ENCODE results near the gene ANKMY2.
"Not testable (repeated sequence)": the region's sequence is repeated elsewhere in the genome, so short reads cannot be mapped to it uniquely, and the experiment has no call there.

ANKMY2 gene

DNA sequence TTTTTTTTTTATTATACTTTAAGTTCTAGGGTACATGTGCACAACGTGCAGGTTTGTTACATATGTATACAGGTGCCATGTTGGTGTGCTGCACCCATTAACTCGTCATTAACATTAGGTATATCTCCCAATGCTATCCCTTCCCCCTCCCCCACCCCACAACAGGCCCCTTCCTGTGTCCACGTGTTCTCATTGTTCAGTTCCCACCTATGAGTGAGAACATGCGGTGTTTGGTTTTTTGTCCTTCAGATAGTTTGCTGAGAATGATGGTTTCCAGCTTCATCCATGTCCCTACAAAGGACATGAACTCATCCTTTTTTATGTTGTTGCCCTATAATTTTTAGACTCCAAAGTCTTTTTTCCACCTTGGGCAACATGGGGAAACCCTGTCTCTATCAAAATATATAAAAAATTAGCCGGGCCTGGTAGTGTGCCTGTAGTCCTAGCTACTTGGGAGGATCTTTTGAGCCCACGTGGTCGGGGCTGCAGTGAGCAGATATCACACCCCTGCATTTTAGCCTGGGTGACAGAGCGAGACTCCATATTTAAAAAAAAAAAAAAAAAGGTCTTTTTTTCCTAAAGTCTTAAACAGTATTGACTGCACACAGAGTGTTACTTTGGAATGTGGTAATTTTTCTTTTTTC is 14.4 kb upstream of the ANKMY2 start:
- DNase-seq (ENCODE audit: low spot score), result not testable (repeated sequence)

DNA sequence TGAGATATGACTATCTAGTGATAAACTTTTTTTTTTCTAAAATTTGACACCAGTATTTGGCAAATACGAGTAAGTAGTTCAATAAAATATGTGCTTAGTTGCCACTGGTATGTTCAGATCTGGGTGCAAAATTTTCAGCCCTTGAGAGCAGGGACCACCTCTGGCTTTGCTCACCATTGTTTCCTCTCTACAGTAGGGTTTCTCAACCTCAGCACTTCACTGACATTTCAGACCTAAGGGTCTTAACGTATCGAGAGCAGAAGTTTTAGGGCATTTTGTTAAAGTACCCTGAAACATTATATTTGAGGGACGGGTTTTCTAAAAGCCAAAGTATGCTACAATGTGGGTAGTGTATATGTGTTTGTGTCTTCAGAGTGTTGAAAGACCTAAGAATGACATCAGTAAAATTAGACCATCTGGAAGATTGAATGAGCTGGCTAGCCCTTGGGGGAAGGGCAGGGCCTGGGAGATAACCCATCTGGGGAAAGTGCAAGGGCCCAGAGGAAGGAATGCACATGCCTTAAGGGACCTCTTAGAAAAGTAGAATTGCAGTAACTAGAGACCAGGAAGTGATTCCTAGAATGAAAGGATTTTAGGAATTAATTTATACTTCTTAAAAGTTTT is 12.2 kb upstream of the ANKMY2 start:
- DNase-seq (ENCODE audit: low spot score), result no peak

DNA sequence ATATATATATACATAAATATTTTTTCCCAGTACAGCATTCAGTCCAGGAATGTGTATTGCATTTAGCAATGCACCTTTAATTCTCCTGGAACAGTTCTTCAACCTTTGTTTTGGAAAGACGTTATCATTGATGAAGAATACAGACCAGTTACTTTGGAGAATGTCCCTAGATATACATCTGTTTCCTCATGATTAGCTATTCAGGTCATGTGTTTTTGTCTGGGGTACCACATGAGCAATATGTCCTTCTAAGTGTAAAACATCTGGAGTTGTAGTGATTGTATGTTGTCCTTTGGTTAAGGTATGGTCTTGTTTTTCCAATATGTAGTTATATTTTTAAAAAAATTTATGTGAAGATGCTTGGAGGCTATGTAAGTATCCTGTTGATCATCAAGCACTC is 10.6 kb upstream of the ANKMY2 start:
- DNase-seq (ENCODE audit: low spot score), result no peak

DNA sequence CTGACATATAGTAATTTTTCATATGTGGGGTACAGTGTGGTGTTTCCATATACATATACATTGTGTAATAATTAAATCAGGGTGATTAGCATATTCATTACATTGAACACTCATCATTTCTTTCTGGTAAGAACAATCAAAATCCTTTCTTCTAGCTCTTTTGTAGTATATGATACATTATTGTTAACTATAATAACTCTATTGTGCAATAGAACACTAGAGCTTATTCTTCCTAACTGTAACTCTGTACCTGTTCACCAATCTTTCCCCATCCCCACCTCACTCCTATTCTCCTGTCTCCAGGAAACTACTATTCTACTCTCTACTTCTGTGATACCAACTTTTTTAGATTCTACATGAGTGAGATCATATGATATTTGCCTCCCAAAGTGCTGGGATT is 9.8 kb upstream of the ANKMY2 start:
- DNase-seq (ENCODE audit: low spot score), result no peak

DNA sequence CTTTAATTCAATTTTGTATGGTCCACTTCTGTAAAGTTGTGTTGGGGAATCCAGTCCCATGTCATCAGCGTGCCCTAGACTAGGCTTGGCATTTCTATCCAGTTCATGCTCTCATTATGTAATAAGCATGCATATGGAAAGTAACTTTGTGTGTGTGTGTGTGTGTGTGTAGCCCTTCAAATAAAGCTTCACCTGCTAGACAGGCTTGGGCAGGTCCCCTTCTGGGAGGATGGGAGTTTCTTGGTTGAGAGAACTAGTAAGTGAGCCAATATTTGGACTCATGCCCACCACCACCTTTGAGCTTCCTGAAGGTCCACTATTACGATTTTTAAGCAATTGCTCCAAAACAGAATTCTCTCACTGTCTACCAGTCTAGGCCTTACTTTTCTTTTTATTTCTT is 7.3 kb upstream of the ANKMY2 start:
- DNase-seq (ENCODE audit: low spot score), result no peak

DNA sequence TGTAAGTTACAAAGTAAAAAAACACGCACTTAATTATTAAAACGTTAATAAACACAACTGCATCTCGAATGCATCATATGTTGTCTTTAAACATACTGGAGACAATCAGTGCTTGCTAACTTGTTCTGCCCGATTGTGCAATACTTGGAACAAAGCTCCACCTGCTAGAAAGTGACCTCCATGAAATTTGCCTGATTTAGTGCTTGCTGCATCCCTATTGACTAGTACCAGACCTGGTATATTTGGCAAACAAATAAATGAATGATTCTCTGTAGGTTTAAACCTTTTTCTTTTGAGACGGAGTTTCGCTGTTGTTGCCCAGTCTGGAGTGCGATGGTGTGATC is 6.7 kb upstream of the ANKMY2 start:
- no peak for DNase-seq (ENCODE audit: low spot score)

DNA sequence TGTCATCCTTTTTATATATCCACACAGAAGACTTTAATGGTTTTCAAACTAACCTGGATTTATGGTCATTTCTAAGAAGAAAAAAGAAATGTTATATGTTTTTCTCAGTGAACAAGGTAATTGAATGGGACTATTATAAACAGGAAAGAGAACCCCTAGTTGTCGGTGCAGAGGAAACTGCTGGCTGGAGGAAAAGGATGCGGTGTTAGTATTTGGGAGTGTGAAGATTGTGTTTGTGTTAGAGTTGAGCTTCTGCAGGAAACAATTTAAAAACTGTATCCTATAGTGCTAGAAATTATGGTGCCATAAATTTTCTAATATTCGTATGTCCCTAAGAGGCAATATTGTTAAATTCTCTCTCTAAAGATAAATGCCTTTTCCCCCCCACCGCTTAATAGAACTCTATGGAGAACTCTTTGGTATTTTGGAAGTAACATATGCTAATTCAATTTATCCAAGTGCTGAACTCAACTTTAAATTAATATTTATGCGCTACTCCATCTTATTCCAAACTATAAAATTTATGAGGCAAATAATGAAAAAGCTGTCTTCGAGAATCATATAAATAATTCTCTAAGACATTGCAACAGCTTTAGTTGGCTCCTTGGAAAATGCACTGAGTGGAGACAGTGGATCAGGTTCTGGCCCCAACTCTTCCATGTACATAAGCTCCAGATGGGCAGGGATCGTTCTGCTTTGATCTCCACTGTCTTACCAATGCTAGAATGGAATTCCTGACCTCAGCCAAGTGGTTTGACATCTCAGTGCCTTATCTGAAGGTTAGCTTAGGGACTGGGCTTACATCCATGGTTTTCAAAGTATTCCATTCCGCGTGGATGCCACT is 6.1 kb upstream of the ANKMY2 start:
- DNase-seq (ENCODE audit: low spot score), result no peak

DNA sequence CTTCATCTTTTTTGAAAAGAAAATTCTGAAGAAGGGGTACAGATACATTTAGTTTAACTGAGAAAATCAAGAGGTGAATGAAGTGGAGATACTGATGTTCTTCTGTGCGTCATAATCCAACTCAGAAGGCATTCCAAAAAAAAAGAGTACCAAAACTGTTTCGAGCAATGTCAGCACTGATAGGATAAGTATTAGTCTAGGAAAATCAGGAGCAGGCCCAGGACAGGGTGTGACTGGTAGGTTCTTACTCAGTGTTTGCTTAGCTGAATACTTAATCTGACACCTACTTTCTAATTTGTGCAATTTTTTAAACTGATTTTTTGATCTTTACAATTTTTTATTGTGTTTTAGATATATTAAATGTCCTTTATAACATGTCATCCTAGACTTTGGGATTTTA is 4.7 kb upstream of the ANKMY2 start:
- no peak for DNase-seq (ENCODE audit: low spot score)

DNA sequence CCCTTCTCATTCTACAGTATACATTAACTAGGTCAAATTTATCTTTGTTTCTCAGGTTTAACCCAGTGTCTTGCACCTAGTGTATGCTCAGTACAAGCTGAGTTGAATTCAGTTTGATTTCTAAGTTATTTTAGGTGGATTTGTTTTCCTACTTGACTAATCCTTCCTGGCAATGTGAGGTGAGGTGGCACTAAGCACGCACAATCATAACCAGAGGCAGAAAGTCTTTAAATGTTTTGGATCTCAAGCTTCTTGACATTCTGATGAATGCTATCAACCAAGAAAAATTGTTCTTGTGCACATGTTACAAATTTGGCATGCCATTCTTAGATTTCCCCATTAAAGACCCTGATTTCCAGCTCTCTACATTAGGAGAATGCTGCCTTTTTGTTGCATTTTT is 3.6 kb upstream of the ANKMY2 start:
- no peak for DNase-seq (ENCODE audit: low spot score)

DNA sequence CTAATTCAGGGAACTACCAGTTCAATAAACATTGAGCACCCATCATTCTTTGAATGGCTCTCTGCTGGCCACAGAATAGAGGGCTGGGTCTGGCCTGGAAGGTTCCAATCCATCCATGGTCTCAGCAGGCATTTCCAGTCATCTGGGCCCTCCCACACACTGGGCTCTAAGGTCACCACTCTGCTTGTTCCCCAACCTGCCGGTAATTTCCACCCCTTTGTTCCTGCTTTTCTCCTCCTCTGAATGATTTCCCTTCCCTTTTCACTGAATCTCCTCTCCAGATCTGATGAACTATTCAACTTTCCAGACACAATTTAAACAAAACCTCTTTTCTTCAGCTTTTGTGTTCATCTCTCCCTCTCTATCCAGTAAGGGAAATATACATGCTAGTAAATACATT is 3.0 kb upstream of the ANKMY2 start:
- no peak for DNase-seq (ENCODE audit: low spot score)

DNA sequence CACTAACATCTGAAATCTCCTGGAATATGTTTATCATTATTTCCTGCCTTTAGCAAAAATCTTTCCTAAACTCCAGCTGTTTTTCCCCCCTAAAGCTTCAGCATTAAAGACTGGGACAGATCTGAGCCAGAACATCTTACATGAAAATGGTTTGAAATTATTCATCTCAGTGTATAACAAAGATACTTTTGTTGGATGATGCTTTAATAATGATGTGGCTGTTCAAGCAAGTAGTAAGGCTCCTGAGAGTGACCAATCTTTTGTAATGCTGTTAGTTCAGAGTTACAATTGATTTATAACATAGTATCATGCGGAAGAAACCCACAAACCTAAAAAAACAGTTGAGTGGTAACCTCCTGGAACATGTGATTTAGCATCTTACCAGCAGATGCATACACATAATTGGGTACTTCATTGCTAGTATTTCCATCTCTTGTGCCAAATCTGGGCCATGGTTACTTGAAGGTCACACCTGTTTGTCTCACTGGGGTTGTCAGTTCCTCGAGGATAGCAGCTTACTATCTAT is 1.9 kb upstream of the ANKMY2 start:
- no peak for DNase-seq (ENCODE audit: low spot score)

DNA sequence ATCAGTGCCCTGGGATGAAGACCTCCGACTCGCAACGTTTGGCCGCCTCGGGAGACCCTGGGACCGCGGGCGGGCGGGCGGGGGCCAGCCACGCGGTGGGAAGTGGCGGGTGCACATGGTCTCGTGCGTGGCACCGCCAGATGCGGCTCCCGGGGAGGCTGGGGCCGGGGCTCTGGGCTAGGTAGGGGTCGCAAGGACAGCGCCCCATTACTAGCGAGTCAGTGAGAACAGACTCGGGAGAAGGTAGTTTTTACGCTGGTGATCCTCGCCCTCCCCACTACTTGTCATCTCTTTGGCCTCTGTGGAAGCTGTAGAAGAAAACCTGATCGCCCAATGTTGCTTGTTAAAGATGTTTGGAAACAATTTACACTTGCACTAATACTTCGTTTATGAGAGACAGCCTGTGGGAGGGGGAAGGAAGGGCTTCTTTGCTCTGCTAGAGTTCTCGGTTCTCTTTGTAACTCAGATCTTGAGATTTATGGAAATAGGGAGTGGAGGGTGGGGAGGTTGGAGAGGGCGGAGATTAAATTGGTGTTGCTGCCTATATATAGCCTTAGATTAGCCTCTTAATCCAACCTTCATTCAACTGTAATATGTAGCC is 1.0 kb upstream of the ANKMY2 start:
- no peak for DNase-seq (ENCODE audit: low spot score)

DNA sequence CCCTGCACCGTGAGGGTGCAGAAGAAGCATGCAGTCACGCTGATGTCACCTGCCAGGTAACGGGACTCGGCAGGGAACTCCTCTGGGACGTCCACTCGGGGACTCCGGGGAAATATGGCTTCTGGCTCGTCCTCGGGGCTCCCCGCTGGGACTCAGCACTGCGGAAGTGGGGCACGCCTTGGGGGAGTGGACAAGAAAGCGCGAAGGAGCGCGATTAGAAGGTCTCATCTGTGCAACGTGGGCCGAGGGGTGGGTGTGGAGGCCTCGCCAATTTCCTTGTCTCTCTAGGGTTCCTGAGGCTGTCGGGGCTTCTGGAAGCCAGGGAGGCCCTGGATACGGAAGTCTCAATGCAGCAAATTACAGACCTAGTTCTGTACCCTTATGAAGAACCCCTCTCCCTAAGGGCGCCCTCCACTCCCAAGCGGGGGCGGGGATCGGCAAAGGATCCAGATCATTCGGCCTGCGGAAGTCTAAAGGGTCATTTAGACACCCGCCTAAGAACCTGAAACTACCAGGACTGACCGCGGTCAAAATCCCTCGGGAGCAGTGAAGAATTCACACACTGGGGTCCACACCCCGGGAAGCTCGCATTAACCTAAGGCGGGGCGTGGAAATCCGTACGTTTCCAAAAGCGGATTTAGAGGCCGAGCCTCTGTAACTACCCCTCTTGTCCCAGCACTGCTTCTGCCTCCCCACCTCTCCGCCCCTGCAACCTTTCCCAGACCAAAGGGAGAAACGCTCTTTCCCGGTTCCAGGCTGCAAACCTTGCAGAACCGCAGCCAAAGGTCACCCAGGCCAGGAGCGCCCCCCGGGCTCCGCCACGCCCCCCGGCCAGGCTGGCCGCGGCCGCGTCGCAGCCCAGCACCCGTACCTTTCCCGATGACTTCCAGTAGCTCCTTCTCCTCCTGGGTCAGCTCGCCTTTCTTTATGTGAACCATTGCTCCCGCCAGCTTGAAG is 640 bp downstream of the ANKMY2 start:
- DNase-seq (ENCODE audit: low spot score), result peak; percentile 69

DNA sequence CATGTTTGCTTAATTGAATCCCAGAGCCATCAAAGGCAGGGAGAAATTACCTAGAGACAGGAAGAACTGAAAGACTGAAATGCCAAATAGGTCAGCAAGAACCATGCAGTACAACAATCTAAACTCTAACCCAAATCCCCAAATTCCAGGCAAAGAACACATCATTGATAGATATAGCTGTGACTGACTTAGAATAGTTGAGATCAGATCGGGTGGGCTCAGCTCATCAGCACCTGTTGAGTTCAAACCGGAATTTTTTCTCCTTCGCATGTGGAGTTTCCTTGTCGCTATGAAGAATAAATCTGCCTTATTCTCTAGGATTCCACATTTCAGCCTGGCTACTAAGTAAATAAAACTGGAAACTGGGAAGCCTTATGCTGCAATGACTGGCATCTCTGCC is 1.4 kb downstream of the ANKMY2 start:
- no peak for DNase-seq (ENCODE audit: low spot score)

DNA sequence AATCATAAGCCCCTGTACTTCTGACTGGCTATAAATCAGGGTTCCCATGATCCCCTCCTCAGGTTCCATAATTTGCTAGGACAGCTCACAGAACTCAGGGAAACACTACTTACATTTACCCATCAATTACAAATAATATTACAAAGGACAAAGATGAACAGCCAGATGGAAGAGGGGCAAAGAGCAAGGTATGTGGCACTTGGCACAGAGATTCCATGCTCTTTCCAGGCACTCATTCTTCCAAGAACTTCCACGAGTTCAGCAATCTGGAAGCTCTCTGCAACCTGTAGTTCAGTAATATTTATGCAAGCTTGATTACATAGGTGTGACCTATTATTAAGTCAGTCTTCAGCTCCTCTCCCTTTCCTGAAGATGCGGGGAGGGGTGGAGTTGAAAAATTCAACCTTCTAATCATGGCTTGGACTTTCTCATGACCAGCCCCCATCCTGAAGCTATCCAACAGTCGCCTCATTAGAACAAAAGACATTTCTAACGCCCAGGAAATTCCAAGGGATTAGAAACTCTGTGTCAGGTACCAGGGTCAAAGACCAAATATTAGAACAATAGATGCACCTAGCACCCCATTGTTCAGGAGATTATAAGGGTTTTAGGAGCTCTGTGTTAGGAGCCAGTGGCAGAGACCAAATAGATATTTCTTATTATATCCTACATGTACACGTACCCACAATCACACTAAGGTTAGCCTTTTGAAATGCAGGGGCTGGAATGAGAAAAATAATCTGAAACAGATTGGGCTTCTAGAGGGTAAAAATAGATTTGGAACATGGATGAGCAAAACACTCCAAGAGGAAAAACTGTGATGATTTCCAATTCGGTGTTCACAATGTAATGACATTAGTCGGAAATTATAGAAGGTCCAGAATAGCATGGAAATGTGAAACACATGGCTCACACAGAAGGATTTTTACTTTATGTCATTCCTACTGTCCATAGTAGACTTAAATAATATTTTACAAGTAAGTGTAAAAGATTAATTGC is 7.0 kb downstream of the ANKMY2 start:
- no peak for DNase-seq (ENCODE audit: low spot score)

DNA sequence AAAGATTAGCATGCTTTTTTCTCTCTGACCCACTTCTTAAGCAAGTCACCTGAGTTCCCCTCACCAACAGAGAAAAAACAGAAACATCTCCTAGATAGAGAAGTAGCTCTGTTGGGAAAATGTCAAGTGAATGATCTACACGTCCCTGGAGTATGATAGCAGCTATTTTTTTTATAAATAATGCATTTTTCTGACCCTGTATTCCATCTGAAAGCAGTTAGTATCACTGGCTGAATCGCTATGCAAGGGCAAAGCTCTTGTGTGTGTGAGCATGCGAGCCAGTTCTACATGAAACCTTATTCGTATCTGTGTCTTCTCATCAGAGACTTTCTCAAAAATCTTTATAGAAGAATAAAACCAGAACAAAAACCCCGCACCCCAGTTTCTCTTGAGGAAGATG is 8.2 kb downstream of the ANKMY2 start:
- no peak for DNase-seq (ENCODE audit: low spot score)

DNA sequence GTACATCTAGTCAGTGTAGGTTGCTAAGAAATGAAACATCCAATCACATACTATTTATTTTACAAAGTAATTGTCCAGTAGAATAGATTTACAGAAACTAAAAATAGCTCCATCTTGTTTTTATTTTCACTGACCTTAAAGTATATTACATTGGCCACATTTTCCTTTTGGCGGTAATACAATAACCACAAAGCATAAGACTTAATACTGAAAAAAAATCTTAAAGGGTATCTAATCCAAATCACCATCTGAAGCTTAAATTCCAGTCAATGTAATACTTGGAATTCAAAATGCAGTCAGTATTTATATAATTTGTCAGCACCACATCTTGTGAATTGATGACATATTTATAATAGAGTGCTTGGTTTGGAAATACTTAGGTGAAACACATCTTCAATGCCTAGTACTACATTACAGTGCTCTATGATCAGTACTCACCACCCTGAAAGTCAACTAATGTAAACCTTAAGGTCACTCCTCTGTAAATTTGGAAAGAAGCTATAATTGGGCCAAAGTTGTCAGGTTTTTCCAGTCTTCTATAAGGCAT is 8.9 kb downstream of the ANKMY2 start:
- DNase-seq (ENCODE audit: low spot score), result no peak

DNA sequence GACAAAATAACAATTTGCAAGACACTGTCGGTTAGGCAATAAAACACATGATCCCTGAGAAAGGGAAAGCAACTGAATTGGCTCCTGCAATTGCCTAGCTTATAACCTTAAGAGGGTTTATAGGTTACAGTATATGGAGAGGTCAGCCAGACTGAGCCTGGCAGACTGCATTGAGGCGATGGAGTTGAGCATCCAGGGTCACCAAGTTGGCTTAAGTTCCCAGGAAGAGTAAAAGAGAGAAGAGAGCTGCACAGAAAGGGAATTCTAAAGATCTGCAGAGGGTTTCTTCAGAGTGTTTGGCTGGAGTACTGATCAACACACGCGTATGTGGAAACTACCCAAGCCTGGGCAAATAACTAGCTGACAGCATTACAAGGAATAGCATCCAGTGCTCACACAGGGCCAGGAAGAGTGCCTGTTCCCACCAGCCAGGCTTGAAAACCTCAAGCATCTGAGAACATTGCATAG is 11.2 kb downstream of the ANKMY2 start:
- DNase-seq (ENCODE audit: low spot score), result no peak

DNA sequence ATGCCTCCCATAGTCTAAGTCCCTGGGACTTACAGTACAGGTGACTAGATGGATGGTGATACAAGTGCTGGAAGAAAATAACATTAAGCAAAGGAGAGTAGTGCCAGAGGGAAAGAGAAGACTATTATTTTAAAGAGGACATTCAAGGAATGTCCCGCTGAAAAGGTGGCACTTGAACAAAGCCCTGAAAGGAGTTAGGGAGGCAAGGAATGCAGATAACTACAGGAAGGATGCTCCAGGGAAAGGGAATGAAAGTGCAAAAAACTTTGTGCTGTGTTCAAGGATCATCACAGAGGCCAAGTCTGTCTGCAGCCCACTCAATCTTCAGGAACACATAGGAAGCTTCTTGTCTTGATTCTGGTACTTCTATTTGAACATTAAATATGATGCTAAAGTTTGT is 14.9 kb downstream of the ANKMY2 start:
- no peak for DNase-seq (ENCODE audit: low spot score)

DNA sequence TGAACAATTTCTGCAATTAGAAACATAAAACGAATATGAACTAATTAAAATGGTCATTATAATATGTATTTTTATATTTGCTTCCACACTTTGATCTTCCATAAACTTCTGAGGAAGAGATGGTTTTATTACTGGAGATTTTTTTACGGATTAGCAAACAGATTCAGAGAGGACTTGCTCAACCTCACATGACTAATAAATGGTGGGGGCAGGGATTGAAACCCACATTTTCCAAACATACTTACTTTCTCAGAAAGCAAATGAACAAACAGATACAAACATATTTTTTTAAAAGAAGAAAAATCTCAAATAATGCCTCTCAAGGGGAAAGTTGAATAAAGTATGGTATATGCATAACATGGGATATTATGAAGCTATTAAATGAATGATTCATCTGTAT is 18.3 kb downstream of the ANKMY2 start:
- DNase-seq (ENCODE audit: low spot score), result no peak
